Right lobe of liver (tissue), 6 donors: ENCODE results near the gene PRF1. TPM values are rescaled to one million over a fixed set of nuclear protein-coding genes. Genes with fewer than 3 reads are reported as not detected.

ENCODE experiments used
- ATAC-seq, 4 donors: fragments of 200-7000 bp; cut with Tn5 transposase; one replicate each; pipeline ENCODE4 v1.9.1; 2020; ENCODE audit warnings: mild to moderate bottlenecking in 4 of 4, moderate library complexity in 4 of 4
- DNase-seq, 3 donors: peaks; one replicate each; pipeline ENCODE4 v3.0.0-alpha.2; 2020
- H3K27ac ChIP-seq, 3 donors: fragments of 200-600 bp; one replicate each; pipeline ENCODE4 v1.8.0; 2022
- H3K27me3 ChIP-seq, 2 donors: fragments of 200-600 bp; one replicate each; pipeline ENCODE4 v1.8.0; 2022
- H3K36me3 ChIP-seq, 4 donors: fragments of 200-600 bp; sonication (generic) in 1 of 4; one replicate each; pipeline versions ENCODE4 v1.5.1 to v1.8.0; 2017 to 2022; ENCODE audit warnings: control low read depth in 1 of 4
- H3K4me1 ChIP-seq, 4 donors: fragments of 200-600 bp; sonication (generic) in 1 of 4; one replicate each; pipeline versions ENCODE4 v1.5.1 to v1.8.0; 2017 to 2022; ENCODE audit warnings: control low read depth in 1 of 4
- H3K4me3 ChIP-seq, 3 donors: fragments of 200-600 bp; one replicate each; pipeline ENCODE4 v1.8.0; 2022
- H3K9me3 ChIP-seq, 4 donors: fragments of 200-600 bp; sonication (generic) in 1 of 4; one replicate each; pipeline versions ENCODE4 v1.5.1 to v1.8.0; 2017 to 2022; ENCODE audit warnings: control low read depth in 1 of 4
- POLR2A ChIP-seq: fragments of 450-650 bp; IDR thresholded peaks from one replicate; pipeline ENCODE4 v1.6.1; 2017; ENCODE audit warnings: antibody characterized with exemption, mild to moderate bottlenecking
- WGBS: methylation state at CpG from one replicate; pipeline ENCODE4 v1.1.6; 2018; ENCODE audit warnings: low coverage, low lambda C conversion rate; ENCODE audit not compliant: insufficient coverage; ENCODE audit errors: missing lambda C conversion rate; 5-methylcytosine and 5-hydroxymethylcytosine counted together
- intact Hi-C, 2 donors: fragments of 100-400 bp; cut with DNase I; formaldehyde crosslinking; loops; one replicate each; pipeline versions ENCODE4 v1.11.2 to v1.14.1; 2022
- total RNA-seq, 6 experiments: library from RNA; depleted of rRNA in 2 of 6; stranded (reverse); fragments of >200 nt in 2 of 6; fragmentation: NEBNext Ultra II Directional in 3 of 6; extraction: Animal tissue kit (Norgen Biotek cat#: 25700) in 3 of 6; gene quantifications; one replicate each; pipeline versions ENCODE4 v1.1.0 to v1.2.4, GENCODE V29; 2016 to 2023
- TF ChIP-seq, protein P1 (sequence below), 4 donors: fragments of 200-600 bp in 3 of 4; fragments of 450-650 bp in 1 of 4; IDR thresholded peaks; one replicate each; pipeline versions ENCODE4 v1.5.1 to v1.8.0; 2016 to 2022; ENCODE audit warnings: antibody characterized with exemption in 4 of 4, mild to moderate bottlenecking in 2 of 4
- donor health status: DM: no; HTN: yes; CAD: no.
- donor health status: DM: no; HTN: no; CAD: no.
- donor health status: DM: no; HTN: no; CAD: no.
- donor health status: DM: no; HTN: yes; CAD: no.
- donor health status: DM: no; HTN: yes; CAD: no.

The PRF1 gene
- total RNA-seq, 6 experiments from 2014 or later, result 1.7 to 6.5 (median 3.1) TPM

DNA sequence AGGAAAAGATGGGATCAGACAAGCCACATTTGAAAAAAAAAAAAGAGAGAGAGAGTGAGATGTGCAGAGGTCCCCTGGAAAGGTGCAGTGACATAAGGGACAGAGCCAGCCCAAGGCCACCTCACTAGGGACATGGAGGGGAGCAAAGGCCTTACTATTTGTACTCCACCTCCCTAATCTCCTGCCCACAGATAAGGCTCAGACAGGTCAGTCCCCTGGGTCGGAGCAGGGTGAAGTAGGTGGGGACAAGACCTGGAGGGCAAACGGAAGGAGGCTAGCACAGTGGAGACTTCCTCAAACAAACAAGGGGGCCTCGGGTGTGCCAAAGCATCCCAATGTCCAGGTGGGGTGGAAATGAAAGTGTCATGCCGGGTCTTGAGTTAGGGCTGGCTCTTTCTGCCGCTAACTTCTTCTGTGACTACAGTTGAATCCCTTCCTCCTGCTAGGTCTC, 7.0 kb downstream of the PRF1 start:
- ATAC-seq, result no peak
- no peaks in the 10 kb centered on the region for H3K27me3 ChIP-seq
- H3K4me1 ChIP-seq, result peaks cover 0 to 8% (median 0%) of the 10 kb centered on the region in 4 donors
- H3K36me3 ChIP-seq, result no peaks in the 10 kb centered on the region
- intact Hi-C loops, result no loop called here
- TF ChIP-seq POLR2A, result no peak
- TF ChIP-seq, protein P1, sequence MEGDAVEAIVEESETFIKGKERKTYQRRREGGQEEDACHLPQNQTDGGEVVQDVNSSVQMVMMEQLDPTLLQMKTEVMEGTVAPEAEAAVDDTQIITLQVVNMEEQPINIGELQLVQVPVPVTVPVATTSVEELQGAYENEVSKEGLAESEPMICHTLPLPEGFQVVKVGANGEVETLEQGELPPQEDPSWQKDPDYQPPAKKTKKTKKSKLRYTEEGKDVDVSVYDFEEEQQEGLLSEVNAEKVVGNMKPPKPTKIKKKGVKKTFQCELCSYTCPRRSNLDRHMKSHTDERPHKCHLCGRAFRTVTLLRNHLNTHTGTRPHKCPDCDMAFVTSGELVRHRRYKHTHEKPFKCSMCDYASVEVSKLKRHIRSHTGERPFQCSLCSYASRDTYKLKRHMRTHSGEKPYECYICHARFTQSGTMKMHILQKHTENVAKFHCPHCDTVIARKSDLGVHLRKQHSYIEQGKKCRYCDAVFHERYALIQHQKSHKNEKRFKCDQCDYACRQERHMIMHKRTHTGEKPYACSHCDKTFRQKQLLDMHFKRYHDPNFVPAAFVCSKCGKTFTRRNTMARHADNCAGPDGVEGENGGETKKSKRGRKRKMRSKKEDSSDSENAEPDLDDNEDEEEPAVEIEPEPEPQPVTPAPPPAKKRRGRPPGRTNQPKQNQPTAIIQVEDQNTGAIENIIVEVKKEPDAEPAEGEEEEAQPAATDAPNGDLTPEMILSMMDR (IDR thresholded peaks at IDR 0.05), result no peak
- H3K9me3 ChIP-seq, result no peaks in the 10 kb centered on the region
- H3K4me3 ChIP-seq, result no peak overlapping the region
- DNase-seq, result no peak
- WGBS, result 66% methylated on average over 3 of the region's 5 CpGs
- no peak overlapping the region for H3K27ac ChIP-seq

DNA sequence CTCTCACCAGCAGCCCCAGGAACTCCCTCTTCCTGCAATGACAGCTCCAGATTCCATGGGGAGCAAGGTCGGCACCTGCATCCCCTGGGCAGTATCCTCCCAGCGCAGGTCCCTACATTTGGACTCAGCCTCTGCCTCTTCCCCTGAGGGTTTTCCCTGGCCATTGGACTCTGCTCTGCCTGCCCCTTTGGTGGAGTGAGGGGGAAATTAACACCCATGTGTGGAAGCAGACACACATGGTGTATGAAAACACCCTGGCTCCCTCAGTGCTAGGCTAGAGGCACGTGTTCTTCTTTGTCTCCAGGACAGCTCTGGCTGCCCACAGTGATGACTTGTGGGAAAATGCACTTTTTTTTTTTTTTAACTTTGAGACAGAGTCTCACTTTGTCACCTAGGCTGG, 8.4 kb downstream of the PRF1 start:
- 100% methylated on average over 1 of the region's 3 CpGs for WGBS
- TF ChIP-seq POLR2A, result no peak
- TF ChIP-seq, protein P1 (IDR thresholded peaks at IDR 0.05), result no peak
- H3K27ac ChIP-seq, result no peak overlapping the region
- H3K4me1 ChIP-seq, result peaks cover 0 to 8% (median 0%) of the 10 kb centered on the region in 4 donors
- intact Hi-C loops, result no loop called here
- H3K27me3 ChIP-seq, result no peaks in the 10 kb centered on the region
- ATAC-seq (no peak), DNase-seq (no peak)
- no peaks in the 10 kb centered on the region for H3K9me3 ChIP-seq
- H3K4me3 ChIP-seq, result no peak overlapping the region
- no peaks in the 10 kb centered on the region for H3K36me3 ChIP-seq

DNA sequence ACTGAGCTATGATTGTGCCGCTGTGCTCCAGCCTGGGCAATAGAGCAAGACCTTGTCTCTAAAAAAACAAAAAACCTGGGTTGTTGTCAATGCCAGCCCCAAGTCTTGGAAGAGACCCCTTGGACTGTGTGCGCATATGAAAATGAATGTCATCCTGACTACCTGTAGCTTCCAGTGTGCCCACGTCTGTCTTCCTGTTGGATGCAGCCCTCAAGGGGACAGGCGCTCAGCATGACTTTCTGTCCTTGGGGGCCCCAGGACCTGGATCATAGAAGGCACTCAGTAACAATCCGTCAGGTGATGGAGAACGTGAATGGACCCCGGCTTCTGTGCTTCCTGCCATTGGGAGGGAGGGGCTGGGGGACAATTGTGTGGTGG, 9.0 kb downstream of the PRF1 start:
- H3K27me3 ChIP-seq, result no peaks in the 10 kb centered on the region
- TF ChIP-seq, protein P1 (IDR thresholded peaks at IDR 0.05), result no peak
- TF ChIP-seq POLR2A, result no peak
- no peak overlapping the region for H3K27ac ChIP-seq
- no peak for ATAC-seq
- H3K4me1 ChIP-seq, result peaks cover 0 to 8% (median 0%) of the 10 kb centered on the region in 4 donors
- 70% methylated on average over 7 of the region's 7 CpGs for WGBS
- intact Hi-C loops, result no loop called here
- no peak for DNase-seq
- H3K4me3 ChIP-seq, result no peak overlapping the region
- no peaks in the 10 kb centered on the region for H3K36me3 ChIP-seq
- no peaks in the 10 kb centered on the region for H3K9me3 ChIP-seq

DNA sequence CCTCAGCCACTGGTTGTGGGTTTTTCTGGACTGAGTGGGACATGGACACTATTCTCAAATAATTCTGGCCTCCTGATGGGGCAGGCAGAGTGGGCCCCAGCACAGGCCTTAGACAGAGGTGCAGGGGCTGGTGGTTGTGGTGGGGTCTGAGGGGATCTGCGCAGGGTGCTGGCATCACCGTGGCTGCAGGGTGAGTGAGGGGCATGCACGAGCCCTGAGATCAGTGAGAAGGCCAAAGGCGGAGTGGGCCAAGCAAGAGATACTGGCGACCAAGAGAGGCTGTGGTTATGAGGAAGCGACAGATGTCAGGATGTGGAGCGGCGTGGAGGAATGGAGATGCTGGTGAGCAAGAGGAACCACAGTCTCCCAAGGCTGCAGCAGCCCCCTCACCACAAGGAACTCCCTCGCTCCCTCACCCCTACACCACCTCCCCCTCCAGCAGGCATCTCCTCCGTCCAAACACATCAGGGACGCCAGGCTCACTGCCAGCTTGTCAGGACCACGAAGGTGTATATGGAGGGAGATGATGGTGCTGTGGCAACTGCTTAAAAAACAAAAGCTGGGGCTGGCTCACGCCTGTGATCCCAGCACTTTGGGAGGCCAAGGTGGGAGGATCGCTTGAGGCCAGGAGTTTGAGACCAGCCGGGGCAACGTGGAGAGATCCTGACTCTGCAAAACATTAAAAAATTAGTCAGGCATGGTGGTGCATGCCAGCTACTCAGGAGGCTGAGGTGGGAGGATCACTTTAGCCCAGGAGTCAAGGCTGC, 9.6 kb downstream of the PRF1 start:
- H3K27me3 ChIP-seq, result no peaks in the 10 kb centered on the region
- DNase-seq, result no peak

More for the DNA sequence above, 9.6 kb downstream of the PRF1 start:
- Histone ChIP-seq H3K4me1 (peaks cover 0 to 8% (median 0%) of the 10 kb centered on the region in 4 donors), H3K4me3 (no peak overlapping the region), H3K27ac (no peak overlapping the region), H3K9me3 (no peaks in the 10 kb centered on the region), H3K36me3 (no peaks in the 10 kb centered on the region)
- intact Hi-C loops, result no loop called here
- 78% methylated on average over 6 of the region's 16 CpGs for WGBS
- TF ChIP-seq, protein P1 (IDR thresholded peaks at IDR 0.05), result no peak
- no peak for TF ChIP-seq POLR2A
- ATAC-seq, result no peak
